Neural cell (in vitro differentiated cells): ENCODE data around the gene LUC7L3. TPM values are rescaled to one million over a fixed set of nuclear protein-coding genes. Genes with fewer than 3 reads are reported as not detected.
A peak's percentile ranks its signal among the peaks of the same experiment; 100 is the strongest.

Experiments used
- H2AFZ ChIP-seq: fragments of 200-600, 300-800 bp; sonication (generic), shearing (Covaris generic); 2 replicates; pipeline ENCODE4 v1.6.0; 2014; ENCODE audit warnings: low read depth, mild to moderate bottlenecking, antibody characterized with exemption, low read length, moderate library complexity
- H3F3A ChIP-seq: fragments of 200-600 bp; shearing (Covaris generic); 2 replicates; pipeline ENCODE4 v1.6.1; 2016; ENCODE audit warnings: mild to moderate bottlenecking, moderate library complexity, mixed read lengths, antibody characterized with exemption, low read length; ENCODE audit not compliant: insufficient read depth, poor library complexity, severe bottlenecking
- H3K27ac ChIP-seq: fragments of 200-600, 300-800 bp; sonication (generic), shearing (Covaris generic); 2 replicates; pipeline ENCODE4 v1.5.1; 2014; ENCODE audit warnings: mild to moderate bottlenecking, low read length, moderate library complexity
- H3K27me3 ChIP-seq: fragments of 300-800, 200-600 bp; sonication (generic), shearing (Covaris generic); 2 replicates; pipeline ENCODE4 v1.6.0; 2014; ENCODE audit warnings: mild to moderate bottlenecking, low read depth, low read length, moderate library complexity; ENCODE audit not compliant: insufficient read depth
- H3K36me3 ChIP-seq: fragments of 300-800, 200-600 bp; sonication (generic), shearing (Covaris generic); 2 replicates; pipeline ENCODE4 v1.5.1; 2014; ENCODE audit warnings: mild to moderate bottlenecking, antibody characterized with exemption, low read length, moderate library complexity; ENCODE audit not compliant: insufficient read depth
- H3K4me2 ChIP-seq: fragments of 300-800, 200-600 bp; sonication (generic), shearing (Covaris generic); 2 replicates; pipeline ENCODE4 v1.6.0; 2014; ENCODE audit warnings: mild to moderate bottlenecking, low read length
- H3K4me3 ChIP-seq: fragments of 300-800, 200-600 bp; sonication (generic), shearing (Covaris generic); 2 replicates; pipeline ENCODE4 v1.5.1; 2014; ENCODE audit warnings: mild to moderate bottlenecking, low read length, moderate library complexity
- H3K79me2 ChIP-seq: fragments of 200-600 bp; shearing (Covaris generic); replicated peaks from 2 replicates; pipeline ENCODE4 v1.6.0; 2014; ENCODE audit warnings: mild to moderate bottlenecking, low read length, moderate library complexity; ENCODE audit not compliant: insufficient read depth
- H3K9ac ChIP-seq: fragments of 300-800, 200-600 bp; sonication (generic), shearing (Covaris generic); 2 replicates; pipeline ENCODE4 v1.6.1; 2016; ENCODE audit warnings: mild to moderate bottlenecking, low read length, mixed read lengths
- H3K9me2 ChIP-seq: fragments of 200-600 bp; shearing (Covaris generic); 2 replicates; pipeline ENCODE4 v1.6.1; 2016; ENCODE audit warnings: mild to moderate bottlenecking, low read length, mixed read lengths; ENCODE audit not compliant: insufficient read depth
- H3K9me3 ChIP-seq: fragments of 200-600, 300-800 bp; sonication (generic), shearing (Covaris generic); 2 replicates; pipeline ENCODE4 v1.6.1; 2016; ENCODE audit warnings: mild to moderate bottlenecking, mixed run types, low read length, moderate library complexity, mixed read lengths
- H4K20me1 ChIP-seq: fragments of 200-600 bp; shearing (Covaris generic); 2 replicates; pipeline ENCODE4 v1.6.1; 2016; ENCODE audit warnings: mild to moderate bottlenecking, mixed run types; ENCODE audit not compliant: insufficient read depth
- EP300 ChIP-seq: fragments of 450-650 bp; conservative IDR thresholded peaks from 2 replicates; pipeline ENCODE4 v1.6.1; 2014; ENCODE audit warnings: antibody characterized with exemption, mild to moderate bottlenecking, moderate library complexity; ENCODE audit not compliant: poor library complexity, severe bottlenecking
- EZH2 ChIP-seq: fragments of 200-600, 300-800 bp; shearing (Covaris generic), sonication (generic); IDR thresholded peaks from 2 replicates; pipeline ENCODE4 v1.6.1; 2014; ENCODE audit warnings: antibody characterized with exemption, low read length, borderline replicate concordance, mild to moderate bottlenecking; ENCODE audit not compliant: insufficient read depth, poor library complexity, severe bottlenecking
- MXI1 ChIP-seq: fragments of 450-650 bp; conservative IDR thresholded peaks from 2 replicates; pipeline ENCODE4 v1.6.1; 2014; ENCODE audit warnings: antibody characterized with exemption, mild to moderate bottlenecking; ENCODE audit not compliant: poor library complexity, severe bottlenecking
- POLR2AphosphoS5 ChIP-seq: IDR thresholded peaks from 2 replicates; pipeline ENCODE4 v1.6.1; 2012
- RAD21 ChIP-seq: fragments of 450-650 bp; conservative IDR thresholded peaks from 2 replicates; pipeline ENCODE4 v1.6.1; 2014; ENCODE audit warnings: antibody characterized with exemption, mild to moderate bottlenecking, moderate library complexity
- SMC3 ChIP-seq: fragments of 450-650 bp; conservative IDR thresholded peaks from 2 replicates; pipeline ENCODE4 v1.6.1; 2014; ENCODE audit warnings: antibody characterized with exemption, mild to moderate bottlenecking, moderate library complexity; ENCODE audit not compliant: poor library complexity
- TAF1 ChIP-seq: IDR thresholded peaks from 2 replicates; pipeline ENCODE4 v1.6.1; 2012; ENCODE audit warnings: low read depth
- polyA plus RNA-seq: library from polyadenylated mRNA; depleted of rRNA; stranded (reverse); fragments of >200 nt; gene quantifications from 2 replicates; pipeline ENCODE4 v1.2.3, GENCODE V29; 2014
- TF ChIP-seq, protein P1 (sequence below): IDR thresholded peaks from 2 replicates; pipeline ENCODE4 v1.6.1; 2012; ENCODE audit warnings: borderline replicate concordance
- TF ChIP-seq, protein P2 (sequence below): fragments of 450-650 bp; IDR thresholded peaks from 2 replicates; pipeline ENCODE4 v1.5.1; 2014; ENCODE audit warnings: antibody characterized with exemption, mild to moderate bottlenecking, moderate library complexity; ENCODE audit not compliant: poor library complexity, severe bottlenecking

LUC7L3 gene
- polyA plus RNA-seq, 1 donor from 2014 or later: 677 TPM

DNA sequence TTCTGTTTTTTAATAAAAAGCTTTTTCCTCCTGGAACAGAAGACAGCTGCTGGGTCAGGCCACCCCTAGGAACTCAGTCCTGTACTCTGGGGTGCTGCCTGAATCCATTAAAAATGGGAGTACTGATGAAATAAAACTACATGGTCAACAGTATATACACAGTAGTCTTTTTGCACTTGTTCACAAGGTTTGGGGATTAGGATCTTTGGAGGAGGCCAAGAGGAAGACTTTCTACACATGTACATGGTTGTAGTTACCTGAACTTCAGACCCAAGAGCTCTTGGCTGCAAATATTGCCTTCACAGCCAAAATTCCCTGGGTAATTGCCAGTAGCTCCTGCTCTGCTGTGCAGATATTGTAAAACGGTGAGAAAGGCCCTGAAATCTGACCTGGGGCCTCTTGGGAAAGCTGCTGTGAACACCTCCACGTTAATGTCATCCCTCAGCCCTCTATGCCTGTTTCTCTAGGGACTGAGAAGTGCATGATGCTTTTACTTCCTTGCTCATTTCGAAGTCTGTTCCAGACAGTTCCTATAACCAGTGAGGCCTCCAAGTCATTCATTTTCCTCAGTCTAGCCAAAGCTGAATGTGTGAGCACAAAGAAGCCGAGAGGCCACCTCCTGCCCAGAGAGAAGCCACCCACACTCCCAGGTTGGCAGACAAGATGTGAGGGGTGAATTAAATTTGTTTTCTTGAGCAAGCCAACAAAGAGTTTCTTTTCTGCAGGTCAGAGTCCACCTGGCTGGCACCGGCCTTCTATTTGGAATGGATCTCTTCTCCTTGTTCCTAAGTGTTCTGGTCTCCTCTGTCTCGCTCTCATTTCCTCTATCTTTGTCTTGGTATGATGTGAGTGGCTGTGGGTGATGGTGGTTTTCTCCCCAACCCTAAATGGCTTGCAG, 27.6 kb upstream of the LUC7L3 start:
- Histone ChIP-seq H3K27me3 (no peaks in the 10 kb centered on the region), H3K9me2 (no peaks in the 10 kb centered on the region), H3K9me3 (no peaks in the 10 kb centered on the region), H4K20me1 (no peaks in the 10 kb centered on the region), H3K4me3 (no peak overlapping the region), H3K36me3 (peaks cover 16% of the 10 kb centered on the region), H3K79me2 (no peaks in the 10 kb centered on the region), H3K4me2 (no peak overlapping the region), H3F3A (no peaks in the 10 kb centered on the region), H3K27ac (no peak overlapping the region), H3K9ac (peak overlapping the region; percentile 1), H2AFZ (no peak overlapping the region)
- no peak for TF ChIP-seq RAD21
- no peak for TF ChIP-seq TAF1
- TF ChIP-seq SMC3: no peak
- TF ChIP-seq MXI1: no peak
- TF ChIP-seq, protein P1, sequence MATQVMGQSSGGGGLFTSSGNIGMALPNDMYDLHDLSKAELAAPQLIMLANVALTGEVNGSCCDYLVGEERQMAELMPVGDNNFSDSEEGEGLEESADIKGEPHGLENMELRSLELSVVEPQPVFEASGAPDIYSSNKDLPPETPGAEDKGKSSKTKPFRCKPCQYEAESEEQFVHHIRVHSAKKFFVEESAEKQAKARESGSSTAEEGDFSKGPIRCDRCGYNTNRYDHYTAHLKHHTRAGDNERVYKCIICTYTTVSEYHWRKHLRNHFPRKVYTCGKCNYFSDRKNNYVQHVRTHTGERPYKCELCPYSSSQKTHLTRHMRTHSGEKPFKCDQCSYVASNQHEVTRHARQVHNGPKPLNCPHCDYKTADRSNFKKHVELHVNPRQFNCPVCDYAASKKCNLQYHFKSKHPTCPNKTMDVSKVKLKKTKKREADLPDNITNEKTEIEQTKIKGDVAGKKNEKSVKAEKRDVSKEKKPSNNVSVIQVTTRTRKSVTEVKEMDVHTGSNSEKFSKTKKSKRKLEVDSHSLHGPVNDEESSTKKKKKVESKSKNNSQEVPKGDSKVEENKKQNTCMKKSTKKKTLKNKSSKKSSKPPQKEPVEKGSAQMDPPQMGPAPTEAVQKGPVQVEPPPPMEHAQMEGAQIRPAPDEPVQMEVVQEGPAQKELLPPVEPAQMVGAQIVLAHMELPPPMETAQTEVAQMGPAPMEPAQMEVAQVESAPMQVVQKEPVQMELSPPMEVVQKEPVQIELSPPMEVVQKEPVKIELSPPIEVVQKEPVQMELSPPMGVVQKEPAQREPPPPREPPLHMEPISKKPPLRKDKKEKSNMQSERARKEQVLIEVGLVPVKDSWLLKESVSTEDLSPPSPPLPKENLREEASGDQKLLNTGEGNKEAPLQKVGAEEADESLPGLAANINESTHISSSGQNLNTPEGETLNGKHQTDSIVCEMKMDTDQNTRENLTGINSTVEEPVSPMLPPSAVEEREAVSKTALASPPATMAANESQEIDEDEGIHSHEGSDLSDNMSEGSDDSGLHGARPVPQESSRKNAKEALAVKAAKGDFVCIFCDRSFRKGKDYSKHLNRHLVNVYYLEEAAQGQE: no peak
- TF ChIP-seq, protein P2, sequence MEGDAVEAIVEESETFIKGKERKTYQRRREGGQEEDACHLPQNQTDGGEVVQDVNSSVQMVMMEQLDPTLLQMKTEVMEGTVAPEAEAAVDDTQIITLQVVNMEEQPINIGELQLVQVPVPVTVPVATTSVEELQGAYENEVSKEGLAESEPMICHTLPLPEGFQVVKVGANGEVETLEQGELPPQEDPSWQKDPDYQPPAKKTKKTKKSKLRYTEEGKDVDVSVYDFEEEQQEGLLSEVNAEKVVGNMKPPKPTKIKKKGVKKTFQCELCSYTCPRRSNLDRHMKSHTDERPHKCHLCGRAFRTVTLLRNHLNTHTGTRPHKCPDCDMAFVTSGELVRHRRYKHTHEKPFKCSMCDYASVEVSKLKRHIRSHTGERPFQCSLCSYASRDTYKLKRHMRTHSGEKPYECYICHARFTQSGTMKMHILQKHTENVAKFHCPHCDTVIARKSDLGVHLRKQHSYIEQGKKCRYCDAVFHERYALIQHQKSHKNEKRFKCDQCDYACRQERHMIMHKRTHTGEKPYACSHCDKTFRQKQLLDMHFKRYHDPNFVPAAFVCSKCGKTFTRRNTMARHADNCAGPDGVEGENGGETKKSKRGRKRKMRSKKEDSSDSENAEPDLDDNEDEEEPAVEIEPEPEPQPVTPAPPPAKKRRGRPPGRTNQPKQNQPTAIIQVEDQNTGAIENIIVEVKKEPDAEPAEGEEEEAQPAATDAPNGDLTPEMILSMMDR: no peak
- no peak for TF ChIP-seq POLR2AphosphoS5
- TF ChIP-seq EP300: no peak
- TF ChIP-seq EZH2: no peak

DNA sequence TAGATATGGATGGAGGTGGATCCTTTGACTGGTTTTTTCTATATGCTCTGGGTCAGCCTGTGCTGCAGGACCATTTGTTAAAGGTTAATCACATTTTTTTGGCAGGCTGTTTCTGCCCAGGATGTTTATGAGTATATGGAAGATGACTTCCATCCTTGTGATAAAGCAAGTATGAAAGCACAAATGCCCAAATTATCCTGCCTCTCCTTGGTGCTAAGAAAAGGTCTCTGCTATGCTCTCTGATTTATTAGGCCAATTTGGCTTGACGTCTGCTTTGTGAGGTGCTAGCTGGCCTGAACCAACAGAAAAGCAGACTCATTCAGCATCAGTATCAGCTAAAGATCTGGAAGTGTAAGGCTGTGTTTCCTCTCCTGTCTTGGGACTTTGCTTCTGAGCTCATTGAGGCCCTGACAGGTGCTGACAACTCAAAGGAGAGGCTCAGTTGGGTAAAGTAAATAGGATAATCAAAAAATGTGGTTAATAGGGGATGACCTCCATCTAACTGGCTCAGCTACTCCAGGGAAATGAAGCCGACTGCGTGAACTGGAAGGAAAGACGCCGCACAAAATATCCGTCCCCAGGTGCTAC, 26.9 kb upstream of the LUC7L3 start:
- Histone ChIP-seq H3K27me3 (no peaks in the 10 kb centered on the region), H2AFZ (no peak overlapping the region), H3K4me2 (no peak overlapping the region), H3K4me3 (no peak overlapping the region), H3F3A (no peaks in the 10 kb centered on the region), H3K9me3 (no peaks in the 10 kb centered on the region), H3K27ac (no peak overlapping the region), H3K36me3 (peaks cover 16% of the 10 kb centered on the region), H3K79me2 (no peaks in the 10 kb centered on the region), H3K9ac (no peak overlapping the region), H4K20me1 (no peaks in the 10 kb centered on the region), H3K9me2 (no peaks in the 10 kb centered on the region)
- no peak for TF ChIP-seq TAF1
- TF ChIP-seq, protein P1: no peak
